Right atrium auricular region (tissue), 2 donors: ENCODE data around the gene CRIM1. TPM values are rescaled to one million over a fixed set of nuclear protein-coding genes. Genes with fewer than 3 reads are reported as not detected.
A peak's percentile ranks its signal among the peaks of the same experiment; 100 is the strongest.

ENCODE experiments used
- DNase-seq: peaks from one replicate; pipeline ENCODE4 v3.0.0-alpha.2; 2019; ENCODE audit warnings: low spot score
- H3K27ac ChIP-seq, 2 donors: fragments of 200-600 bp; sonication (generic); 1 replicate in 1 of 2; 2 replicates in 1 of 2; pipeline ENCODE4 v1.5.1; 2016 to 2019
- H3K27me3 ChIP-seq, 2 donors: fragments of 200-600 bp; sonication (generic); one replicate each; pipeline versions ENCODE4 v1.5.1 to v1.6.0; 2017 to 2019
- H3K36me3 ChIP-seq: fragments of 200-600 bp; sonication (generic); one replicate; pipeline ENCODE4 v1.5.1; 2016
- H3K4me1 ChIP-seq, 2 donors: fragments of 200-600 bp; sonication (generic); one replicate each; pipeline versions ENCODE4 v1.5.1 to v1.6.0; 2017 to 2019
- H3K4me3 ChIP-seq, 2 donors: fragments of 200-600 bp; sonication (generic); 1 replicate in 1 of 2; 2 replicates in 1 of 2; pipeline ENCODE4 v1.5.1; 2017 to 2019; ENCODE audit warnings: mild to moderate bottlenecking in 1 of 2, moderate library complexity in 1 of 2
- H3K9me3 ChIP-seq, 2 donors: fragments of 200-600 bp; sonication (generic); one replicate each; pipeline ENCODE4 v1.5.1; 2019
- CTCF ChIP-seq, 2 donors: fragments of 200-600 bp; sonication (generic); IDR thresholded peaks; one replicate each; pipeline ENCODE4 v1.5.1; 2019; ENCODE audit warnings: antibody characterized with exemption in 2 of 2
- total RNA-seq, 2 donors: library from RNA; depleted of rRNA; stranded (reverse); fragments of >200 nt; gene quantifications; one replicate each; pipeline ENCODE4 v1.1.0, GENCODE V29; 2016

The CRIM1 gene
- total RNA-seq, 2 donors from 2014 or later = 49.1 to 71.3 TPM

GRCh38 chr2:36404754-36405153 lies 49.2 kb downstream of the CRIM1 start:
- TF ChIP-seq CTCF (IDR thresholded peaks at IDR 0.05) = no peak
- no peak overlapping the region for H3K4me3 ChIP-seq
- H3K9me3 ChIP-seq = no peaks in the 10 kb centered on the region
- H3K27me3 ChIP-seq = no peaks in the 10 kb centered on the region
- no peak overlapping the region for H3K27ac ChIP-seq
- H3K36me3 ChIP-seq = no peaks in the 10 kb centered on the region
- H3K4me1 ChIP-seq = peaks cover 0 to 33% of the 10 kb centered on the region in 2 donors
- DNase-seq = no peak

GRCh38 chr2:36405183-36405582 lies 49.6 kb downstream of the CRIM1 start:
- H3K36me3 ChIP-seq = no peaks in the 10 kb centered on the region
- H3K9me3 ChIP-seq = no peaks in the 10 kb centered on the region
- no peak overlapping the region for H3K4me3 ChIP-seq
- no peaks in the 10 kb centered on the region for H3K27me3 ChIP-seq
- TF ChIP-seq CTCF (IDR thresholded peaks at IDR 0.05) = no peak
- no peak overlapping the region for H3K27ac ChIP-seq
- peaks cover 0 to 38% of the 10 kb centered on the region in 2 donors for H3K4me1 ChIP-seq
- no peak for DNase-seq

- Histone ChIP-seq H3K36me3 (no peaks in the 10 kb centered on the region), H3K4me1 (peaks cover 0 to 49% of the 10 kb centered on the region in 2 donors), H3K27ac (peak overlapping the region in 1 of 2 donors; percentile 7), H3K27me3 (no peaks in the 10 kb centered on the region), H3K9me3 (no peaks in the 10 kb centered on the region), H3K4me3 (no peak overlapping the region)
- DNase-seq = no peak
- TF ChIP-seq CTCF (IDR thresholded peaks at IDR 0.05) = no peak
Measured at GRCh38 chr2:36406296-36406695, 50.7 kb downstream of the CRIM1 start.

GRCh38 chr2:36407413-36407812 lies 51.8 kb downstream of the CRIM1 start:
- Histone ChIP-seq H3K4me3 (no peak overlapping the region), H3K27me3 (no peaks in the 10 kb centered on the region), H3K9me3 (no peaks in the 10 kb centered on the region), H3K4me1 (peaks cover 0 to 52% of the 10 kb centered on the region in 2 donors), H3K36me3 (no peaks in the 10 kb centered on the region), H3K27ac (peak overlapping the region; percentile 41 to 58)
- no peak for TF ChIP-seq CTCF (IDR thresholded peaks at IDR 0.05)
- no peak for DNase-seq

GRCh38 chr2:36408198-36408703 lies 52.7 kb downstream of the CRIM1 start:
- Histone ChIP-seq H3K4me1 (peaks cover 0 to 59% of the 10 kb centered on the region in 2 donors), H3K27me3 (no peaks in the 10 kb centered on the region), H3K9me3 (no peaks in the 10 kb centered on the region), H3K4me3 (no peak overlapping the region), H3K27ac (peak overlapping the region; percentile 41 to 58), H3K36me3 (no peaks in the 10 kb centered on the region)
- no peak for DNase-seq
- no peak for TF ChIP-seq CTCF (IDR thresholded peaks at IDR 0.05)

GRCh38 chr2:36409335-36409734 lies 53.8 kb downstream of the CRIM1 start:
- Histone ChIP-seq H3K36me3 (no peaks in the 10 kb centered on the region), H3K9me3 (no peaks in the 10 kb centered on the region), H3K4me1 (peaks cover 0 to 70% of the 10 kb centered on the region in 2 donors), H3K27ac (no peak overlapping the region), H3K4me3 (no peak overlapping the region), H3K27me3 (no peaks in the 10 kb centered on the region)
- no peak for DNase-seq
- no peak for TF ChIP-seq CTCF (IDR thresholded peaks at IDR 0.05)
